ENCODE measurements around the gene SLCO2A1. TPM values are rescaled to one million over a fixed set of nuclear protein-coding genes. Genes with fewer than 3 reads are reported as not detected.

Gene SLCO2A1
- total RNA-seq, 4 donors from 2014 or later: 6.1 to 54.2 (median 33.1) TPM

DNA sequence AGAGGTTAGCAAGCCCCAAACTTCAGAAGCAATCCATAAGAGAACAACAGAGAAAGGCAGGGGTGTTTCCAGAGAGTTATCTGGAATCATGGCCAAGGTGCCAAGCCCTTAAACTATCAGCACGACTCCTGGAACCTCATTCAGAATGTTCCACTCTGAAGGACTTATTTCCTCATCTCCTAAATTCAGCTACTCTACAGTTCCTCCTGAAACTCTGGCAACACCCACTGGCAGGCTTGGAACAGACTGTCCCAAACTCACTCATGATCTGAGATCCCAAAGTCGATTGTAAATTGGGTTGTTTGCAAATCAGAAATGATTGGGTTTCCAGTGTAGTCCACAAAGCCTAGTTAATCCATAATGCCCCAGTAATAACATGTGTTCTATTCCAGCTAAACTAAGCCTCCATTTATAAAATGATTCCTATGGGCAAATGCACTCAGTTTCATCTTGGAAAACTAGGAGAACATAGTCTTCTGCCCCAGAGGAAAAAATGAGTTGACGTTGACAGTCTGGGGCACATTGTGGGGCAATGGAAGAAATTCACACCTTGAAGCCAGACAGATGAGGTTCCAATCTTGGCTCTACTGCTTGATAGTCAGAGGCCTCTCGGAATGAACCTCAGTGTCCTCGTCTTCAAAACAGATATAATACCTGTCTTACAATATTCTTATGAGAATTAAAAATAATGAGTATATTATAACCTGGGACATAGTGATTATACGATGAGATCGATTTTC is 65.9 kb downstream of the SLCO2A1 start:
- ATAC-seq (ENCODE audit: low FRiP score) (no peak), DNase-seq (ENCODE audit: low spot score) (no peak)
- TF ChIP-seq, protein P1, sequence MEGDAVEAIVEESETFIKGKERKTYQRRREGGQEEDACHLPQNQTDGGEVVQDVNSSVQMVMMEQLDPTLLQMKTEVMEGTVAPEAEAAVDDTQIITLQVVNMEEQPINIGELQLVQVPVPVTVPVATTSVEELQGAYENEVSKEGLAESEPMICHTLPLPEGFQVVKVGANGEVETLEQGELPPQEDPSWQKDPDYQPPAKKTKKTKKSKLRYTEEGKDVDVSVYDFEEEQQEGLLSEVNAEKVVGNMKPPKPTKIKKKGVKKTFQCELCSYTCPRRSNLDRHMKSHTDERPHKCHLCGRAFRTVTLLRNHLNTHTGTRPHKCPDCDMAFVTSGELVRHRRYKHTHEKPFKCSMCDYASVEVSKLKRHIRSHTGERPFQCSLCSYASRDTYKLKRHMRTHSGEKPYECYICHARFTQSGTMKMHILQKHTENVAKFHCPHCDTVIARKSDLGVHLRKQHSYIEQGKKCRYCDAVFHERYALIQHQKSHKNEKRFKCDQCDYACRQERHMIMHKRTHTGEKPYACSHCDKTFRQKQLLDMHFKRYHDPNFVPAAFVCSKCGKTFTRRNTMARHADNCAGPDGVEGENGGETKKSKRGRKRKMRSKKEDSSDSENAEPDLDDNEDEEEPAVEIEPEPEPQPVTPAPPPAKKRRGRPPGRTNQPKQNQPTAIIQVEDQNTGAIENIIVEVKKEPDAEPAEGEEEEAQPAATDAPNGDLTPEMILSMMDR (IDR thresholded peaks at IDR 0.05): no peak

DNA sequence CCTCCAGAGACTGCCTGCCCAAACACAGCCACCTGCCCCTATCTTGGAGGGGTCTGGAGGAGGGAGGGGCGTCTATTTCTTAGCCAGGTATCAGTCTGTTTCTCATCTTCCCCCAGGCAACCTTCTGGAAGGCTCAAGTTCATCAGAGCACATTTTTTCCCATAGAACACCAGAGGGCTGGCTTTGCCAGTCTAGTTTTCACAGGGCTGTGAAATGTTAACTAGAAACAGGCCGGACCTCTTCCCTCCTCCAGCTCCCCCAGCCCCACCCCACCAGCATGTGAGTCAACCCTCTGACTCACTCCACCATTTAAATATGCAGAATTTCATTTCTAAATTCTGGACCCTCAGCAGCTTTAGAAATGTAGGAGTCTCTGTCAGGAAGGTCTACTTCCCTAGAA is 66.9 kb downstream of the SLCO2A1 start:
- DNase-seq (ENCODE audit: low spot score): no peak
- TF ChIP-seq, protein P1 (IDR thresholded peaks at IDR 0.05): no peak
- ATAC-seq (ENCODE audit: low FRiP score): peak; percentile 30

DNA sequence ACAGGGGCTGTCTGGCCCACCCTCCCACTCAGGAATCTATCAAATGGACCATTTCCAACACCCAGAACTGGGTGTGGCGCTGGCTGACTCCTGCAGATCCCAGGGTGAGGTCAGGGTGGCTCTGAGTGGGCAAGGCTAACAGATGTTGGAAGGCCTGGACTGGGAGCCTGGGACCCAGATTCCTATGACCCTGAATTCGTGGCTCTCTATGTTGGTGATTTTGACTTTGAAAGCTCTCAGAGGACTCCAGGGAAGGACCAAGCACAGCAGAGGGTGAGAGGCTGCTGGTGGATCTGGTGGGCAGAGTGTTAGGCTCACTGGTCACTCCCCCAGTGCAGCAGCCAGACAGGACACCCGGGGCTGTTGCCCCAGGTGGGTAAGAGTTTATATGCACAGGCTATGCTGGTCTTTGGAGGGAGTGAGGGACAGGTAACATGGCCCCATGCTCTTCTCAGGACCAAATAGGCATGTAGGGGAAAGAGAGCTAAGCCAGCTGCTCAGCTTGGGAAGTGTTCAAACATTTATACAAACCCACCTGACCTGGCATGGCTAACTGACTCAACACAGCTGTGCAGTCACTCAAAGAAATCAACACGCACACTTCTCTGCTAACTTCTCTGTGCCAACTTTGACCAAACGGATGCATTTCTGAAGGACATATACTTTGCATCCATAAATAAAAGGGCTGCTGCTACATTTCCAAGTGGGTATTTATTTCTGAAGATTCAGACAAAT is 71.5 kb downstream of the SLCO2A1 start:
- ATAC-seq (ENCODE audit: low FRiP score): no peak
- TF ChIP-seq, protein P1 (IDR thresholded peaks at IDR 0.05): no peak
- no peak for DNase-seq (ENCODE audit: low spot score)

DNA sequence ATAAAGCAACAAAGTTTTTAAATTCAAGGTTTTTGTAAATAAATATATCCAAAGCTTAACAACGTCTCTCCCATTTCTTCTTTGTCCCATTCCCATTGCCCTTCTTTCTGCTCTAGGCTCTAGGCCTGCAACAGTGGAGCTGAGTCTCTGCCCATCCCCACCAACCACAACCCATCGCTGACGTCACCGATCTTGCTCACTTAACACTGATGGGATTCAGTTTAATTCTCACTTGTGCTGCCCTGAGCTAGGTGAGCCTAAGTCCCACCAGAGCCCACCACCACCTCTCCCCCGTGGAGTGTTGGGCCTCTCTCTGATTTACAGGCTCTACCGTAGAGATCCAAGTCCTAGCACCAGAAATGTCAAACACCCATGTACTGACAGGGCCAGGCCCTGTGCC is 72.7 kb downstream of the SLCO2A1 start:
- no peak for ATAC-seq (ENCODE audit: low FRiP score)
- no peak for DNase-seq (ENCODE audit: low spot score)
- TF ChIP-seq, protein P1 (IDR thresholded peaks at IDR 0.05): no peak

DNA sequence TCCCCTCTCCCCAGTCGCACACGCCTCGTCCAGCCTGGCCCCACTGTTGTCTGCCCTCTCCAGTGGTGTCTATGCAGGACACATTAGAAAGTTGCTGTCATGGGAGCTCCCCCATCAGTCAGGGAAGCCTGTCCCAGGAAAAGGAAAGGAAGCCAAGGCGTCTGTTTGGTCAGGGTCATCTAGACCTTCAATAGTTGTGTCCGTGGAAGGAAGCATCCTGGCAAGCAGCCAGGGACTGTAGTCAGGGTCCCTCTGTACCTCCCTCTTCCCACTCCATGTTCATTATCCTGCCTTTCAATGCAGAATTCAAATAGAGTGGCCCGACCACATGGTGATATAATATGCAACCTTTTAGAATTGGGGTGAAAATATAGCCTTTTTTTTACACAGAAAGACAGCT is 73.4 kb downstream of the SLCO2A1 start:
- TF ChIP-seq, protein P1 (IDR thresholded peaks at IDR 0.05): no peak
- DNase-seq (ENCODE audit: low spot score) (no peak), ATAC-seq (ENCODE audit: low FRiP score) (no peak)

DNA sequence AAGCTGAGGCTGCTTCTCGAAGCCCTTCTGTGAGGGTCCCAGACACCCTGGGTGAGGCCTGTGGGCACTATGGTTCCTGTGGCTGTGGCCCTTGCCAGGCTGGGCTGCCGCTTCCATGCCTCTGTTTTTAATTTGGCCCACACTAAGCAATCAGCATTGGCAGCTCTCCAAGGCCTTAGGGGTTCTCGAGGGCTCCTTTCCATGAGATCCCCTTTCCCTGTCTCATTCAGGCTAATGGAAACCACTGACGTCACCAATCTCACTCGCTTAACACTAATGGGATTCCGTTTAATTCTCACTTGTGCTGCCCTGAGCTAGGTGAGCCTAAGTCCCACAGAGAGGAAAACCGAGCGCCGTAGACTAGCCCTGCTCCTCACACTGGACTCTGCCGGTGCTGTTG is 73.8 kb downstream of the SLCO2A1 start:
- TF ChIP-seq, protein P1 (IDR thresholded peaks at IDR 0.05): no peak
- ATAC-seq (ENCODE audit: low FRiP score) (no peak), DNase-seq (ENCODE audit: low spot score) (no peak)

Data from omental fat pad (tissue), 4 donors.